ENCODE data around the gene ZFP92. TPM values are rescaled to one million over a fixed set of nuclear protein-coding genes. Genes with fewer than 3 reads are reported as not detected.

Gene ZFP92
- total and polyA plus RNA-seq, 10 donors = 0.26 to 3.4 (median 2.0) TPM

- no peak overlapping the region for H3K27ac ChIP-seq
- no peaks in the 10 kb centered on the region for H3K27me3 ChIP-seq (replicated peaks in 1 of 7)
- H3K4me1 ChIP-seq = peaks cover 0 to 30% (median 14%) of the 10 kb centered on the region in 6 donors
- intact Hi-C loops (cut with DNase I; ENCODE audit: low total_unique reads) = no loop called here
- H3K9me3 ChIP-seq = no peaks in the 10 kb centered on the region
- H3K4me3 ChIP-seq = peak overlapping the region in 7 of 8 donors; percentile 34 to 75 (median 42)
- WGBS, 5 donors = 34 to 65% (median 55%) methylated on average over 10 to 17 of the region's 17 CpGs
- no peaks in the 10 kb centered on the region for H3K36me3 ChIP-seq
- peak; percentile 74 for DNase-seq
- TF ChIP-seq CTCF (IDR thresholded peaks at IDR 0.05 in 8 of 11, conservative IDR thresholded peaks at IDR 0.05 in 3 of 11) = no peak
- no peak for TF ChIP-seq POLR2A (IDR thresholded peaks at IDR 0.05)
- TF ChIP-seq POLR2AphosphoS5 (IDR thresholded peaks at IDR 0.05) = no peak
Measured at GRCh38 chrX:153411988-153412574, 809 bp downstream of the ZFP92 start.

- 78 to 89% (median 78%) methylated on average over 14 to 23 of the region's 23 CpGs for WGBS, 5 donors
- H3K27me3 ChIP-seq (replicated peaks in 1 of 7) = no peaks in the 10 kb centered on the region
- no peaks in the 10 kb centered on the region for H3K9me3 ChIP-seq
- H3K4me3 ChIP-seq = peak overlapping the region in 1 of 8 donors; percentile 75
- TF ChIP-seq POLR2A (IDR thresholded peaks at IDR 0.05) (no peak), CTCF (IDR thresholded peaks at IDR 0.05 in 8 of 11, conservative IDR thresholded peaks at IDR 0.05 in 3 of 11) (no peak), POLR2AphosphoS5 (IDR thresholded peaks at IDR 0.05) (no peak)
- H3K4me1 ChIP-seq = peaks cover 0 to 30% (median 14%) of the 10 kb centered on the region in 6 donors
- no peak overlapping the region for H3K27ac ChIP-seq
- intact Hi-C loops (cut with DNase I; ENCODE audit: low total_unique reads) = no loop called here
- DNase-seq = peak; percentile 72
- H3K36me3 ChIP-seq = peaks cover 0 to 1% (median 0%) of the 10 kb centered on the region in 6 donors
Measured at GRCh38 chrX:153412746-153413720, 1.8 kb downstream of the ZFP92 start.

- H3K27ac ChIP-seq = no peak overlapping the region
- H3K36me3 ChIP-seq = peaks cover 0 to 8% (median 0%) of the 10 kb centered on the region in 6 donors
- H3K9me3 ChIP-seq = no peaks in the 10 kb centered on the region
- peak; percentile 51 for DNase-seq
- no peak for TF ChIP-seq CTCF (IDR thresholded peaks at IDR 0.05 in 8 of 11, conservative IDR thresholded peaks at IDR 0.05 in 3 of 11)
- H3K27me3 ChIP-seq (replicated peaks in 1 of 7) = no peaks in the 10 kb centered on the region
- intact Hi-C loops (cut with DNase I; ENCODE audit: low total_unique reads) = no loop called here
- H3K4me3 ChIP-seq = no peak overlapping the region
- 84 to 100% (median 92%) methylated on average over 3 to 11 of the region's 11 CpGs for WGBS, 5 donors
- peaks cover 0 to 30% (median 14%) of the 10 kb centered on the region in 6 donors for H3K4me1 ChIP-seq
Measured at GRCh38 chrX:153413731-153414130, 2.5 kb downstream of the ZFP92 start.
